HEK293 (cell line): ENCODE data around the gene E2F1.

Experiments used
- ATF2 ChIP-seq: fragments of 450-650 bp; formaldehyde crosslinking; IDR thresholded peaks from 2 replicates; pipeline ENCODE4 v1.5.1; 2016; ENCODE audit warnings: missing biosample characterization, missing genetic modification characterization, low read depth
- CTCF ChIP-seq: fragments of 450-650 bp; formaldehyde crosslinking; IDR thresholded peaks from 2 replicates; pipeline ENCODE4 v1.5.1; 2016; ENCODE audit warnings: missing biosample characterization, missing genetic modification characterization
- REST ChIP-seq: fragments of 450-650 bp; formaldehyde crosslinking; IDR thresholded peaks from 2 replicates; pipeline ENCODE4 v1.5.1; 2016; ENCODE audit warnings: missing biosample characterization, missing genetic modification characterization
- ZBTB17 ChIP-seq: fragments of 450-650 bp; formaldehyde crosslinking; IDR thresholded peaks from 2 replicates; pipeline ENCODE4 v1.5.1; 2016; ENCODE audit warnings: missing biosample characterization, missing genetic modification characterization
- ZNF146 ChIP-seq: fragments of 450-650 bp; formaldehyde crosslinking; IDR thresholded peaks from 2 replicates; pipeline ENCODE4 v1.5.1; 2016; ENCODE audit warnings: missing biosample characterization, missing genetic modification characterization
- ZNF174 ChIP-seq: fragments of 450-650 bp; formaldehyde crosslinking; IDR thresholded peaks from 2 replicates; pipeline ENCODE4 v1.5.0; 2017; ENCODE audit warnings: missing biosample characterization, mild to moderate bottlenecking, missing genetic modification characterization
- ZNF747 ChIP-seq: fragments of 450-650 bp; formaldehyde crosslinking; IDR thresholded peaks from 2 replicates; pipeline ENCODE4 v1.5.1; 2016; ENCODE audit warnings: missing biosample characterization, missing genetic modification characterization
- TF ChIP-seq, protein P1 (sequence below): sonication (generic); formaldehyde crosslinking; IDR thresholded peaks from 2 replicates; pipeline ENCODE4 v1.8.1; 2022; ENCODE audit warnings: mild to moderate bottlenecking, moderate library complexity, missing genetic modification reagents

GRCh38 chr20:33653218-33653899 lies 32.8 kb downstream of the E2F1 start:
- peak; percentile 93 for TF ChIP-seq CTCF (tag by site-specific recombination)
- TF ChIP-seq, protein P1, sequence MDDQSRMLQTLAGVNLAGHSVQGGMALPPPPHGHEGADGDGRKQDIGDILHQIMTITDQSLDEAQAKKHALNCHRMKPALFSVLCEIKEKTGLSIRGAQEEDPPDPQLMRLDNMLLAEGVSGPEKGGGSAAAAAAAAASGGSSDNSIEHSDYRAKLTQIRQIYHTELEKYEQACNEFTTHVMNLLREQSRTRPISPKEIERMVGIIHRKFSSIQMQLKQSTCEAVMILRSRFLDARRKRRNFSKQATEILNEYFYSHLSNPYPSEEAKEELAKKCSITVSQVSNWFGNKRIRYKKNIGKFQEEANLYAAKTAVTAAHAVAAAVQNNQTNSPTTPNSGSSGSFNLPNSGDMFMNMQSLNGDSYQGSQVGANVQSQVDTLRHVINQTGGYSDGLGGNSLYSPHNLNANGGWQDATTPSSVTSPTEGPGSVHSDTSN (CRISPR knock-in tag): no peak
- TF ChIP-seq ZNF146 (tag by site-specific recombination): peak; percentile 12; the same call in 1 of the 2 replicates
- TF ChIP-seq REST (tag by site-specific recombination): no peak
- no peak for TF ChIP-seq ZNF747 (tag by site-specific recombination)
- no peak for TF ChIP-seq ZNF174 (tag by site-specific recombination)
- TF ChIP-seq ATF2: no peak
- peak; percentile 41; the same call in 1 of the 2 replicates for TF ChIP-seq ZBTB17 (tag by site-specific recombination)
